Stomach (tissue), 9 donors: ENCODE data around the gene ASCL2. TPM values are rescaled to one million over a fixed set of nuclear protein-coding genes. Genes with fewer than 3 reads are reported as not detected.
A peak's percentile ranks its signal among the peaks of the same experiment; 100 is the strongest.

Experiments
- DNase-seq, 2 donors: peaks; one replicate each; pipeline versions ENCODE4 v3.0.0 to v3.0.0-alpha.2; 2013 to 2019
- H3K27ac ChIP-seq, 5 donors: fragments of 200-600 bp in 4 of 5; sonication (generic) in 4 of 5; one replicate each; pipeline ENCODE4 v1.5.1; 2013 to 2019; ENCODE audit warnings: mild to moderate bottlenecking in 1 of 5, moderate library complexity in 1 of 5
- H3K27me3 ChIP-seq, 3 donors: fragments of 200-600 bp; sonication (generic); one replicate each; pipeline ENCODE4 v1.5.1; 2017 to 2019; ENCODE audit warnings: mixed run types in 1 of 3
- H3K36me3 ChIP-seq, 4 donors: fragments of 200-600 bp; sonication (generic); 1 replicate in 3 of 4; 2 replicates in 1 of 4; pipeline ENCODE4 v1.5.1; 2016 to 2019
- H3K4me1 ChIP-seq, 4 donors: fragments of 200-600 bp; sonication (generic); one replicate each; pipeline ENCODE4 v1.5.1; 2016 to 2019
- H3K4me3 ChIP-seq, 4 donors: fragments of 200-600 bp; sonication (generic) in 3 of 4; one replicate each; pipeline ENCODE4 v1.5.1; 2016 to 2019; ENCODE audit warnings: mild to moderate bottlenecking in 1 of 4
- H3K9me3 ChIP-seq, 4 donors: fragments of 200-600 bp; sonication (generic); one replicate each; pipeline ENCODE4 v1.5.1; 2016 to 2019
- CTCF ChIP-seq, 7 experiments: fragments of 450-650 bp in 4 of 7; fragments of 200-600 bp in 3 of 7; sonication (generic) in 3 of 7; IDR thresholded peaks; one replicate each; pipeline ENCODE4 v1.5.1; 2016 to 2019; ENCODE audit warnings: antibody characterized with exemption in 7 of 7, control low read depth in 2 of 7, mild to moderate bottlenecking in 1 of 7
- EP300 ChIP-seq: sonication (generic); formaldehyde crosslinking; IDR thresholded peaks from one replicate; pipeline ENCODE4 v1.6.1; 2017; ENCODE audit warnings: antibody characterized with exemption
- POLR2A ChIP-seq, 4 donors: fragments of 450-650 bp; IDR thresholded peaks; one replicate each; pipeline ENCODE4 v1.6.1; 2016; ENCODE audit warnings: antibody characterized with exemption in 4 of 4, control low read depth in 2 of 4, mild to moderate bottlenecking in 1 of 4, moderate library complexity in 1 of 4
- POLR2AphosphoS5 ChIP-seq, 3 donors: sonication (generic); formaldehyde crosslinking; IDR thresholded peaks; one replicate each; pipeline ENCODE4 v1.6.1; 2016; ENCODE audit warnings: antibody characterized with exemption in 3 of 3
- WGBS, 5 donors: extraction: QIAGEN DNeasy Blood & Tissue Kit in 3 of 5; methylation state at CpG; one replicate each; pipeline versions ENCODE4 v1.1.5 to v1.1.7; 2013 to 2018; 5-methylcytosine and 5-hydroxymethylcytosine counted together
- intact Hi-C: fragments of 100-400 bp; cut with DNase I; formaldehyde crosslinking; loops from one replicate; pipeline ENCODE4 v1.15.1; 2023; ENCODE audit warnings: low total_unique reads
- polyA plus RNA-seq, 3 donors: library from polyadenylated mRNA; stranded (reverse); fragments of 200-250 nt; gene quantifications; one replicate each; pipeline ENCODE4 v1.2.3, GENCODE V29; 2013
- total RNA-seq, 5 donors: library from RNA; depleted of rRNA; stranded (reverse); fragments of >200 nt; gene quantifications; one replicate each; pipeline versions ENCODE4 v1.1.0 to v1.2.3, GENCODE V29; 2014 to 2016
- donor health status: healthy with polysubstance abuse.
- donor health status: Bipolar disorder and iron deficiency.
- donor health status: healthy.

ASCL2 gene
- total and polyA plus RNA-seq, 8 donors, result 0.81 to 6.3 (median 2.2) TPM; not detected in 4

DNA sequence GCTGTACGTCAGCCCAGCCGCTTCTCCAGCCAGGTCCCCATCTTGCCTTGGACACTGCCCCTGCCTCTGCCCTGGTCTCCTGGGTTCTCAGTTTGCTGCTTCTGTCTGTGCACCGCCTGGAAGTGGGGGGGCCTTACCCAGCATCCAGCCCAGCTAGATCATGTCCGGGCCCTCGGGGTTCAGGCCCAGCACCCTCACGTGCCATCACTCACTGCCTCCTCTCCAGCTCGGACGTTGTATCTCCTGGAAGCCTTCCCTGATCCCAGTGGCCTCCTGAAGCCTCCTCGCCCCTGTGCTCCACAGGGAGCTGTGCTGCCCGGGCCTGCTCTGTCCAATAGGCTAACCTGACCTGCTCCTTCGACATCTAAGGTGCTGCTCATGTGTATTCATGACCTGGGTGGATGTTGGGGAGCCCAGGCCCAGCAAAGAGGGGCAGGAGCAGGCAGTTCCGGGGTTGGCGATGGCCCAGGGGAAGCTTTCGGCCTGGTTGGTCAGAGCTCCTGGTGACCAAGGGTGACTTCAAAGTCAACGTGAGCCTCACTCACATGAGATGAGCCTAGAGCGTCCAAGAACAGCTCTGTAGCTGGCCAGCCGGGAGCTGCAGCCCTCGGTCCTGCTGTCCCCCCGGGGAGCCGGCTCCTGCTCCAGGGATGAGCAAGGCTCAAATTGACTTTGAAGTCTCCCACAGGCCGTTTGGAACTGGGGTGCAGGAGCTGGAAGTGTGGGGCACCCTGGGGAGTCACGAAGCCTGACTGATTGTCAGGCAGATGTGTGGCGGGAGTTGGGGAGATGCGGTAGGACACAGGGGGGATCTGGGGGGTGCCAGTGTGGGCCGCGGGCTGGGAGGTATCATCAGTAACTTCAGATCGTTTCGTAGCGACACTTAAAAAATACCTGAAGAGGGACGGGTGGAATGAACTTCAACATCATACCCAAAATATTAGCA lies 5.2 kb upstream of the ASCL2 start:
- Histone ChIP-seq H3K27ac (no peak overlapping the region), H3K4me1 (peaks cover 6 to 8% (median 7%) of the 10 kb centered on the region in 4 donors), H3K4me3 (no peak overlapping the region), H3K27me3 (peaks cover 6 to 36% (median 18%) of the 10 kb centered on the region in 3 donors), H3K9me3 (peaks cover 0 to 15% (median 0%) of the 10 kb centered on the region in 4 donors), H3K36me3 (no peaks in the 10 kb centered on the region)
- DNase-seq, result peak in 1 of 2 donors; percentile 20
- intact Hi-C loops, result no loop called here
- WGBS, 5 donors, result 90 to 95% (median 92%) methylated on average over 24 to 30 of the region's 30 CpGs
- TF ChIP-seq EP300 (no peak), POLR2AphosphoS5 (IDR thresholded peaks at IDR 0.05) (no peak), CTCF (IDR thresholded peaks at IDR 0.05) (no peak), POLR2A (IDR thresholded peaks at IDR 0.05) (no peak)

- TF ChIP-seq POLR2AphosphoS5 (IDR thresholded peaks at IDR 0.05) (no peak), CTCF (IDR thresholded peaks at IDR 0.05) (no peak), EP300 (no peak), POLR2A (IDR thresholded peaks at IDR 0.05) (no peak)
- Histone ChIP-seq H3K36me3 (no peaks in the 10 kb centered on the region), H3K9me3 (no peaks in the 10 kb centered on the region), H3K27ac (no peak overlapping the region), H3K4me3 (no peak overlapping the region), H3K27me3 (peaks cover 12 to 55% (median 37%) of the 10 kb centered on the region in 3 donors), H3K4me1 (peaks cover 24 to 27% (median 26%) of the 10 kb centered on the region in 4 donors)
- intact Hi-C loops, result no loop called here
- peak in 1 of 2 donors; percentile 56 for DNase-seq
- WGBS, 5 donors, result 48 to 77% (median 52%) methylated on average over 12 of the region's 12 CpGs
These were observed 3.4 kb upstream of the ASCL2 start for GRCh38 chr11:2273771-2274170.

- Histone ChIP-seq H3K4me1 (peaks cover 25 to 31% (median 30%) of the 10 kb centered on the region in 4 donors), H3K9me3 (no peaks in the 10 kb centered on the region), H3K4me3 (no peak overlapping the region), H3K36me3 (no peaks in the 10 kb centered on the region), H3K27ac (no peak overlapping the region), H3K27me3 (peaks cover 12 to 59% (median 41%) of the 10 kb centered on the region in 3 donors)
- TF ChIP-seq POLR2AphosphoS5 (IDR thresholded peaks at IDR 0.05) (no peak), CTCF (IDR thresholded peaks at IDR 0.05) (no peak), EP300 (no peak), POLR2A (IDR thresholded peaks at IDR 0.05) (no peak)
- WGBS, 5 donors, result 83 to 88% (median 87%) methylated on average over 15 of the region's 15 CpGs
- intact Hi-C loops, result no loop called here
- no peak for DNase-seq
These were observed 2.9 kb upstream of the ASCL2 start for GRCh38 chr11:2273311-2273710.

GRCh38 chr11:2272946-2273280 lies 2.5 kb upstream of the ASCL2 start:
- H3K27ac ChIP-seq, result no peak overlapping the region
- H3K4me3 ChIP-seq, result no peak overlapping the region
- H3K4me1 ChIP-seq, result peaks cover 25 to 35% (median 33%) of the 10 kb centered on the region in 4 donors
- no peak for TF ChIP-seq POLR2A (IDR thresholded peaks at IDR 0.05)
- no peak for TF ChIP-seq POLR2AphosphoS5 (IDR thresholded peaks at IDR 0.05)
- TF ChIP-seq CTCF (IDR thresholded peaks at IDR 0.05), result no peak
- no peak for TF ChIP-seq EP300
- no peaks in the 10 kb centered on the region for H3K9me3 ChIP-seq
- H3K27me3 ChIP-seq, result peaks cover 12 to 60% (median 41%) of the 10 kb centered on the region in 3 donors
- no peaks in the 10 kb centered on the region for H3K36me3 ChIP-seq
- no peak for DNase-seq
- intact Hi-C loops, result no loop called here
- 88 to 94% (median 92%) methylated on average over 7 of the region's 7 CpGs for WGBS, 5 donors
